NOMO-1 treated with dmso at 0.1 percent for 144 hours (cell line): ENCODE measurements around the gene DLG2.

Experiments used
- DNase-seq: peaks from one replicate; lab custom pipeline; 2025; ENCODE audit not compliant: unreplicated experiment; lab: John Stamatoyannopoulos, UW

Gene DLG2

DNA sequence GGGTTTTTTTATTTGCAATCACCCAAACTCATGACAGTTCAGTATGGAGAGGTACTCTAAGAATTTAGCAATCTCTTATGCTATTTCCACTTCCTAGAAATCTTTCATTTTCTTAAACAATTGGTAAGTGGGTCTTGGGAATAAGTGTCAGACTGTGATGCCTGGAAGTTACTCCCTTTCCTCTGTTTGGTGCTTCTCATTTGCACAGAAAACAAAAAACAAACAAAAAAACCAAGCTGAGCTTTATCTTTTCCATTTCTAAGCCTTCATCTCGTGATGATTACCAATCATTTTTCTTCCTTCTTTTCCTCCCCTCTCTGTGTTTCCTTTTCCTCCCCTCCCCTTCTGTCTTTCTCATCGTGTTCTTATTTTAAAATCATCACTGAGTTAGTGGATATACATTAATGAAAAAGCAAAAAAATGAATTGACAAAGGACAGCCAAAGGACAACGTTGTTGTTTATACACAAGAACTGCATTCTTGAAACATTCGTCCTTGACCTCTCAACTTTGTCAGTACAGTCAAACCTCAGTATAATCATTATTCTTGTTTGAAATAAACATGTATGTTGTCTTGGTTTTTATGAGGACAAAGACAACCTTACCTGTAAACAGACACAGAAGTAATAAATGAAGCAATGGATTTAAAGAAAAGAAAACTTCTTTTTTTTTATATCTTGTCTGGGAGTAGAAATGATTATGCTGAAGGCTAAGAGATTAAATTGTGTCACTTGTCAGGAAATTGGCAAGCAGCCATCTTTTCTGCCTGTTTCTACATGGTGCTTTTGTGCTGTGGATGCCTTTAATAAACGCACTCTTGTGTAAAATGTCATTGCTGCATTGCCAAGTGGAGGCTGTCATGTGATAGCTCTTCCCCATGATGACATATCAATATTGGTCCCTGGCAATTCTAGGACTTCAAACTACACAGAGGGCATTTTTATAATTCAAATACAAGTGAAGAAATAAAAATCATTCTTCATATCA, 1537.8 kb downstream of the DLG2 start:
- no peak for DNase-seq

GRCh38 chr11:84071851-84072250, 1555.3 kb downstream of the DLG2 start:
- DNase-seq = no peak

- no peak for DNase-seq
These were observed 1558.1 kb downstream of the DLG2 start for GRCh38 chr11:84069048-84069447.

DNA sequence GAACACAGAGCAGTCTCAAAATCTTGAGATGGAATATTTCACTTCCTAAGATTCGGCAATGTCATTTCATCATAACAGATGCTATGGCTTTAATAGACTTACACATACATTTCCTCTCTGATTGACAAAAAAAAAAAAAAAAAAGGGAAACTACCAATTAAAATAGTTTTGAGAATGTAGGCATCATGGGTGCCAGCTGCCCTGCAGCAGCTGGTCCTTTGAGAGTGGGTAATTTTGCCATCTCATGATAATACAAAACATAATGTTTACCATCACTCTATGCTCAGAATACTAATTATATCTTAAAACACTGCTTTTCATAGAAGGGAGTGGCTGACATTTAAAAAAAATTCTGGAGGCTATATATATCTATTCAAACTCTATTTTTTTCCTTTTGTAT, 1565.4 kb downstream of the DLG2 start:
- DNase-seq = no peak

DNA sequence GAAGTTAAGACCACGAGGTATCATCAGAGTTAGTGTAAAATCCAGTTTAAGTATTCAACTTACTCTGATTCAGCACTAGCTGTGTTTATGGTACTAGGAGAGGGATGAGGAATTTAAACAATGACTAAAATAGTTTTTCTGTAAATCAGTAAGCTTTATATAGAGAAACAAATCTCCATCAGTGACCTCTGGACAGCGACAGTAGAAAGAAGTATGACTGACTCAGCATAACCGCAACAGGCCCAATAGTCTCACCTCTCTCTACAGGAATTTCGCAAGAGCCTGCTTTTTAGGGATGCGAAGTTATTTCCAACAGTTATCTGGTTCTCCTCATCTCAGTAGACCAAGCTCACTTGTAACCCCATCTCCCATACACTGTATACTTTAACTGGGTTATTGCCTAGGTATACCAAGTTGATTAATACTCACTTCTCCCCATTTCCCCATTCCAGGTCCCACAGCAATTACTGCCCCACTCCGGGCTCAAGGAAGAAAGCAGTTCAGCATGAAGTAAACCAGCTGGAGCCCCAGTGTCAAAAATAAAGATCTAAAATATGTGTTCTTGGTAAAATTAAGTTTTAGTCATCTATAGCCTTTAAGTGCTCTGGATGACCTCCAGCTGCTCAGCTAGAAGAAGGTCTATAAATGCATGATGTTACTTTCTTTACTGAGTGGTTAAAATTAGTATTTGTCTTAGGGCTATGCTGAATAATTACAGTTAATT, 1570.3 kb downstream of the DLG2 start:
- DNase-seq = no peak

GRCh38 chr11:84045146-84045545, 1582.0 kb downstream of the DLG2 start:
- no peak for DNase-seq

DNA sequence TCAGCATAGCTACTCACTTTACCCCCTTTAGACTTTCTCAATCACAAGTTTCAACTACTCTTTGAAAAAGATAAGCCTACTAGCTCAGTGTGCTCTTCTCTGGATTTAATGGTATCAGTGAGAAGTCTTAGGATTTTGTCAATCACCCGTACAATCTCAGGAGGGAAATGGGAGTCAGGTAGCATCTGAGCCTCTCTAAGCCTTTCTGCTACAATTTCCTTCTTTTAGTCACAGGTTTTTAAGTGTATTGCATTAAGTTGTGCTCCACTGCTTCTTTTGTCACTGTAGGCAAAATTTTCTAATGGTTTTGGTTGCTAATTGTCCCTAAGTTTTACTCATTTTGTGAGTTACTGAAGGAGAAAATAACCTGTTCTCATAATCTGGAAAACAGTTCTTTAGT, 1582.4 kb downstream of the DLG2 start:
- no peak for DNase-seq

GRCh38 chr11:84036664-84037194, 1590.4 kb downstream of the DLG2 start:
- DNase-seq = no peak

DNA sequence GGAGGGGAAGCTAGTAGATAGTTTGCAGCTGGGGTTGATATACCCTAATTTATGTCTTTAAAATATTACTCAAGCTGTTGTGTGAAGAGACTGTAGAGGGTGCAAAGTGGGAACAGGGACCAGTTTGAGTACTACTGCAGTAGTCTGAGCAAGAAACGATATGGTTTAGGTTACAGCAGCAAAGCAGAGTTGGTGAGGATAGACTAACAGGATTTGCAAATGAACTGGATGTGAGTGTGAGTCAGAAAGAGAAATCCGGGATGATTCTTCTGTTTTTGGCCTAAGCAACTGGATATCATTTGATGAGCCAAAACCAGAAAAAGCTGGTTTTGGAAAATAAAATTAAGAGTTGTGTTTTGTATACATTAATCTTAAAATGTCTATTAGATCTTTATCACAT, 1591.5 kb downstream of the DLG2 start:
- no peak for DNase-seq

GRCh38 chr11:84034484-84034883, 1592.7 kb downstream of the DLG2 start:
- no peak for DNase-seq

DNA sequence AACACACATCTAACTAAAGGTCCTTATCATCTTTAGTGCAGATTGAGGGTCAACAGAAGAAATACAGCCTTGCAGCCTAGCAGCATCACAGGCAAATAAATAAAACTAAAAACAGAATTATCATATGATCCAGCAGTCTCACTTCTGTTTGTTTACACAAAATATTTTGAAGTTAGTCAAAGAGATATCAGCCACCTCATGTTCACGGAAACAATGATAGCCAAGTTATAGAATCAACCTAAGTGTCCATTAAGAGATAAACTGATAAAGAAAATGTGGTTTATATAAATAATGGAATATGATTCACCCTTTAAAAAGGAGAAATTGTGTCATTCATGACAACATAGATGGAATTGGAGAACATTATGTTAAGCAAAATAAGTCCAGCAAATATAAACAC, 1602.9 kb downstream of the DLG2 start:
- no peak for DNase-seq

DNA sequence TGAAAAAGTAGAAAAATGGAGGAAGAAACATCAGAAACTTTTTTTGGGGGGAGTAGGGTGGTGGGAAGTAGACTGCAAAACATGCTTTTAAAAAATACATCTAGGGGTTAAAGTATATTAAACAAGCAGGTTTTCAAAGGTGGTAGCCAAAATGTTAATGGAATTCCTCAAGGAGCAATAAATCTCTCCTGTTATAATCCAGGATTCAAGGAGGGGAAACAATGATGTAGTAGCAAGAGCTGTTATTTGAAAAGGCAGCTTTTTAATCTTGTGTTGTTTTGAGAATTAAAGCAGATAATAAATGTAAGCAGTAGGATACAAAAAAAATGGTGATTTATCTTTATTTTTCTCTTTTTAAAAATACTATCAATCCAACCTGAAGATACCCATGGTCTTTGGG, 1604.4 kb downstream of the DLG2 start:
- DNase-seq = no peak

- no peak for DNase-seq
These were observed 1604.9 kb downstream of the DLG2 start for GRCh38 chr11:84022201-84022600.

GRCh38 chr11:84021291-84021690, 1605.9 kb downstream of the DLG2 start:
- DNase-seq = no peak

- no peak for DNase-seq
These were observed 1607.5 kb downstream of the DLG2 start for GRCh38 chr11:84019571-84020194.

DNA sequence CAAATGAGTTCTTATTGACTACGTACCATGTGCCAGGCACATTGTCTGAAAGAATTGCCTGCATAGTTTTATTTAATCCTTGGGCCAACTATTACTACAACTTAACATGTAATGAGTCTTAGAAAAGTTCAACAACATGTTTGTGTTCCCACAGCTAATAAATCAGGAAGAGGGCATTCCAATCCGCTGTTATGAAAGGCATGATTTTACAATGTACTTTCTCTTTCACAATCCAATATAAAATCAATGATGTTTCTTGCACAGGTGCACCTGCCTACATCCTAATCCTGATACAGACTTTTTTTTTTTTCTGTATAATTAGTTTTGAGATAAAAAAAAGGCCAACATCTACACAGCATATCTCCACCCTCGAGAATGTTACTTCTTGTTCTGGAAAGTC, 1612.6 kb downstream of the DLG2 start:
- no peak for DNase-seq

DNA sequence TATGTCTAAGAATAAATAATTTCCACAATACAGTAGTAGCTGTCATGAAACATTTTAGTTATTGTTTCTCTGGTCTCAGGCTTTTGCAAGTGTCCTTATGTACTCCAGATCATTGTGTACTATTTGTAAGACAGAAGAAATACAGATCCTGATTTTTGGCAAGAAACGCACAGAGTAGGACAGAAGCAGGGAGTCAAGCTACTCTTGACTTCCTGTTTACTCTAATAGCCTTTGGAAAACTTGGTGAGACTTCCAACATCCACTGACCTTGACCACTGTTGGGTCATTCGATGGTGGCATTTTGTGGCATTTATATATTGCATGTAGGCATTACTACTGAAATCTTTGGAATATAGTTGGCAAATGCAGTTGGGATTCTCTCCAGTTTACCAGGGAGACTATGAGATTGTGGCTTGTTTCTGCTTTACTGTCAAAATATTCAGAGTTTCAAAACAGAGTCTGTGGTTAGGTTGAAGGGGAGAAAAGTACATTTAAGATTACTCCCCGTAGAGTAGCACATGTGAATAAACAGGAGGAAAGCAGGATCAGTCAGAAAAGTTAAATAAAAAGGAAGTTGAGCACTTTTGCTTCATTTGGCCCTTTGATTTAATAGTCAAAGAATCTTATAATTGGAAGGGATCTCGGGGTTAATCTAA, 1614.8 kb downstream of the DLG2 start:
- no peak for DNase-seq

DNA sequence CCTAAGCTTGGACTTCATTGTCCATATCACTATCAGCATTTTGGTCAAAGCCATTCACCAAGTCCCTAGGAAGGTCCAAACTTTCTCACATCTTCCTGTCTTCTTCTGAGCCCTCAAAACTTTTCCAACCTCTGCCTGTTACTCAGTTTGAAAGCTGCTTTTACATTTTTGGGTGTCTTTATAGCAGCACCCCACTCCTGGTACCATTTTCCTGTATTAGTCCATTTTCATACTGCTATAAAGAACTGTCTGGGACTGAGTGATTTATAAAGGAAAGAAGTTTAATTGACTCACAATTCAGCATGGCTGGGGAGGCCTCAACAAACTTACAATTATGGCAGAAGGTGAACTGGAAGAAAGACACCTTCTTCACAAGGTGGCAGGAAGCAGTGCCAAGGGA, 1624.0 kb downstream of the DLG2 start:
- no peak for DNase-seq

DNA sequence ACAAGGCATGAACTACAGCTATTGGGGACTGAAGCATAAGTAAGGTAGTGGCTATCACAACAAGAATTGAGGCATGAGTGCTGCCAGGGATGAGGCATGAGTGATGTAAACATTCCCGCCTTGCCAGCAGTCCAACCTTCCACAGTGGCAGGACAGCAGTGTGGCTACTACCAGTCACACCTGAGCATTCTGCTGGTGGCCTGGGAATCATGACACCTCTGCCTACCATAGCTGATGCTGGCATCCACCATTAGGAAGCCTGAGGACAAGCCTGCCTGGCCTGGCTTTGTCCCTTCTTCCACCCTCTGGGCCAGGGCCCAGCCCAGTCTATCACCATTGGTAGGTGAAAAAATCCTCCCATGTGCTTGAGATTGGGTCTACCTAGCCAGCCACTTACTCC, 1628.2 kb downstream of the DLG2 start:
- no peak for DNase-seq

- no peak for DNase-seq
These were observed 1636.9 kb downstream of the DLG2 start for GRCh38 chr11:83990160-83990733.

DNA sequence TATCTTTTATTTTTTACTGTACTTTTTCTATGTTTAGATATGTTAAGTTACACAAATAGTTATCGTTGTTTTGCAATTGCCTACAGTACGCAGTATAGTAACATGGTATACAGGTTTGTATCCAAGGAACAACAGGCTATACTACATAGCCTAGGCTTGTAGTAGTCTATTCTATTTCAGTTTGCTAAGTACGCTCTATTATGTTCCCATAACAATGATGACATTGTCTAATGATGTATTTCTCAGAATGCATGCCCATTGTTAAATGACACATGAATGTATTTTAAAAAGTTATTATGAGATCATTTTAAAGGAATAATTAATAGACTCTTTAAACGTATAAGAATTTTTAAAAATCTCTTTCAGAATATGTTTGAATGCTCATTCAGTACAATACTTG, 1644.3 kb downstream of the DLG2 start:
- no peak for DNase-seq
